Measurements from ENCODE around the gene TACC3. TPM values are rescaled to one million over a fixed set of nuclear protein-coding genes. Genes with fewer than 3 reads are reported as not detected.

TACC3 gene
- total RNA-seq, 1 donor from 2014 or later = 13.9 TPM

DNA sequence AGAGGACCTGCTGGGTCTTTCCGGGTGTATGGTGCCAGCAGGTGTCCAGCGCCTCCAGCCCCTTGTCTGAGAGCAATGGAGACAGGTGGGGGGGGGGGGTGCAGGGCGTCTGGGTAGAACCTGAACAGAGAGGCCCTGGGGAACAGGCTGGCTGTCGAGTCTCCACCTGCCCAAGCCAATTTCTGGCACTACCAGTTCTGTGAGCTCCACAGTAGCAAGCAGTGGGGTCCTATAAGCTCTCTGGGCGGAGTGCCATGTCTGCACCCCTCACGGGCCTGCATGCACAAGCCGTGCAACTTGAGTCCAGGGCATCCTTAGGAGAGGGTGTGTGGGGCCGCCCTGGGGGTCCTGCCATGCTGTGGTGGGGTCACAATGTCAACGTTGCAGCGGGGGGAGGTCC is 61.7 kb downstream of the TACC3 start:
- peaks cover 39% of the 10 kb centered on the region for H3K27me3 ChIP-seq (ENCODE audit: control insufficient read depth, insufficient read depth, low read length)
- no peak overlapping the region for H3K4me3 ChIP-seq (ENCODE audit: low read depth, low read length)
- TF ChIP-seq, protein P1, sequence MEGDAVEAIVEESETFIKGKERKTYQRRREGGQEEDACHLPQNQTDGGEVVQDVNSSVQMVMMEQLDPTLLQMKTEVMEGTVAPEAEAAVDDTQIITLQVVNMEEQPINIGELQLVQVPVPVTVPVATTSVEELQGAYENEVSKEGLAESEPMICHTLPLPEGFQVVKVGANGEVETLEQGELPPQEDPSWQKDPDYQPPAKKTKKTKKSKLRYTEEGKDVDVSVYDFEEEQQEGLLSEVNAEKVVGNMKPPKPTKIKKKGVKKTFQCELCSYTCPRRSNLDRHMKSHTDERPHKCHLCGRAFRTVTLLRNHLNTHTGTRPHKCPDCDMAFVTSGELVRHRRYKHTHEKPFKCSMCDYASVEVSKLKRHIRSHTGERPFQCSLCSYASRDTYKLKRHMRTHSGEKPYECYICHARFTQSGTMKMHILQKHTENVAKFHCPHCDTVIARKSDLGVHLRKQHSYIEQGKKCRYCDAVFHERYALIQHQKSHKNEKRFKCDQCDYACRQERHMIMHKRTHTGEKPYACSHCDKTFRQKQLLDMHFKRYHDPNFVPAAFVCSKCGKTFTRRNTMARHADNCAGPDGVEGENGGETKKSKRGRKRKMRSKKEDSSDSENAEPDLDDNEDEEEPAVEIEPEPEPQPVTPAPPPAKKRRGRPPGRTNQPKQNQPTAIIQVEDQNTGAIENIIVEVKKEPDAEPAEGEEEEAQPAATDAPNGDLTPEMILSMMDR (IDR thresholded peaks at IDR 0.05; ENCODE audit: insufficient read depth, low read length, poor library complexity, severe bottlenecking) = no peak
- H3K36me3 ChIP-seq (ENCODE audit: control insufficient read depth, insufficient read depth, low read length) = no peaks in the 10 kb centered on the region
- no peak for DNase-seq (ENCODE audit: low read depth)

DNA sequence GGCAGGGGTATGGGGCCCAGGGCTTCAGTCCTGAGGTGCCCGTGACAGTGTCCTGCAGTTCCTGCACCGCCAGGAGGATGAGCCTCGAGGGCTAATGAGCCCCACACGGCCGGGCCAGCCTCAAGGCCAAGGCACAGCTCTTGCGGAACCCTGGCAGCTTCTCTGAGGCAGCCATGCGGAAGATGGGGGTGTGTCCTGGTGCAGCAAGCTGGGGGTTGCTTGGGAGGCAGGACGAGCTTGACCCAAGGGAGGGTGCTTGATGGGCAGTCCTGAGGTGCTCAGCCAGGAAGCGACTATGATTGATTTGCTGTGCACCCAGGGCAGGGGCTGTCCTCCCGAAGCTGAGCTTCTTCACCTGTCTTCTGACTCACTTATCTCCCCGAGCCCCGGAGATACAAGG is 62.6 kb downstream of the TACC3 start:
- TF ChIP-seq, protein P1 (IDR thresholded peaks at IDR 0.05; ENCODE audit: insufficient read depth, low read length, poor library complexity, severe bottlenecking) = no peak
- no peak overlapping the region for H3K4me3 ChIP-seq (ENCODE audit: low read depth, low read length)
- peaks cover 35% of the 10 kb centered on the region for H3K27me3 ChIP-seq (ENCODE audit: control insufficient read depth, insufficient read depth, low read length)
- no peaks in the 10 kb centered on the region for H3K36me3 ChIP-seq (ENCODE audit: control insufficient read depth, insufficient read depth, low read length)
- no peak for DNase-seq (ENCODE audit: low read depth)

GRCh38 chr4:1784395-1784788 is 63.1 kb downstream of the TACC3 start:
- TF ChIP-seq, protein P1 (IDR thresholded peaks at IDR 0.05; ENCODE audit: insufficient read depth, low read length, poor library complexity, severe bottlenecking) = no peak

GRCh38 chr4:1784789-1785591 is 63.7 kb downstream of the TACC3 start:
- TF ChIP-seq, protein P1 (IDR thresholded peaks at IDR 0.05; ENCODE audit: insufficient read depth, low read length, poor library complexity, severe bottlenecking) = no peak
- H3K36me3 ChIP-seq (ENCODE audit: control insufficient read depth, insufficient read depth, low read length) = no peaks in the 10 kb centered on the region
- no peak for DNase-seq (ENCODE audit: low read depth)
- H3K27me3 ChIP-seq (ENCODE audit: control insufficient read depth, insufficient read depth, low read length) = peaks cover 35% of the 10 kb centered on the region
- no peak overlapping the region for H3K4me3 ChIP-seq (ENCODE audit: low read depth, low read length)

More at GRCh38 chr4:1784395-1784788, 63.1 kb downstream of the TACC3 start:
- DNase-seq (ENCODE audit: low read depth) = no peak
- peaks cover 35% of the 10 kb centered on the region for H3K27me3 ChIP-seq (ENCODE audit: control insufficient read depth, insufficient read depth, low read length)
- no peak overlapping the region for H3K4me3 ChIP-seq (ENCODE audit: low read depth, low read length)
- H3K36me3 ChIP-seq (ENCODE audit: control insufficient read depth, insufficient read depth, low read length) = no peaks in the 10 kb centered on the region

GRCh38 chr4:1785592-1785991 is 64.3 kb downstream of the TACC3 start:
- H3K4me3 ChIP-seq (ENCODE audit: low read depth, low read length) = no peak overlapping the region
- DNase-seq (ENCODE audit: low read depth) = no peak
- TF ChIP-seq, protein P1 (IDR thresholded peaks at IDR 0.05; ENCODE audit: insufficient read depth, low read length, poor library complexity, severe bottlenecking) = no peak
- peaks cover 35% of the 10 kb centered on the region for H3K27me3 ChIP-seq (ENCODE audit: control insufficient read depth, insufficient read depth, low read length)
- no peaks in the 10 kb centered on the region for H3K36me3 ChIP-seq (ENCODE audit: control insufficient read depth, insufficient read depth, low read length)
